Esophagus muscularis mucosa (tissue), 3 donors: Measurements from ENCODE around the gene TUBA3C.

Source experiments
- CTCF ChIP-seq, 3 experiments: fragments of 200-600 bp in 2 of 3; fragments of 450-650 bp in 1 of 3; sonication (generic) in 2 of 3; IDR thresholded peaks; one replicate each; pipeline ENCODE4 v1.5.1; 2017 to 2019; ENCODE audit warnings: antibody characterized with exemption in 3 of 3, mild to moderate bottlenecking in 2 of 3, moderate library complexity in 1 of 3
- POLR2A ChIP-seq: fragments of 450-650 bp; IDR thresholded peaks from one replicate; pipeline ENCODE4 v1.6.1; 2017; ENCODE audit warnings: antibody characterized with exemption, moderate library complexity, mild to moderate bottlenecking, low read depth
- POLR2AphosphoS5 ChIP-seq, 2 donors: sonication (generic); formaldehyde crosslinking; IDR thresholded peaks; one replicate each; pipeline ENCODE4 v1.6.1; 2017; ENCODE audit warnings: antibody characterized with exemption in 2 of 2

- TF ChIP-seq CTCF (IDR thresholded peaks at IDR 0.05) (no peak), POLR2A (no peak), POLR2AphosphoS5 (IDR thresholded peaks at IDR 0.05) (no peak)
These were observed 23.6 kb downstream of the TUBA3C start for GRCh38 chr13:19158006-19158405.
